ENCODE results near the gene TRIM38. TPM values are rescaled to one million over a fixed set of nuclear protein-coding genes. Genes with fewer than 3 reads are reported as not detected.

Gene TRIM38
- total and polyA plus RNA-seq, 2 of the 13 experiments (the other 11 are each of a cell fraction or from before 2014, with no cell fraction given): 2.5 to 3.1 TPM

GRCh38 chr6:25930532-25931410 is 31.8 kb upstream of the TRIM38 start, which contains the start of gene SLC17A2 (continued):
- TF ChIP-seq ZBTB37 (CRISPR knock-in tag; IDR thresholded peaks at IDR 0.05): no peak
- TF ChIP-seq ZFP36L2 (CRISPR knock-in tag; IDR thresholded peaks at IDR 0.05): no peak
- TF ChIP-seq ZNF318 (CRISPR knock-in tag; IDR thresholded peaks at IDR 0.05): no peak
- no peak for TF ChIP-seq ZBTB46 (CRISPR knock-in tag; IDR thresholded peaks at IDR 0.05; ENCODE audit: borderline replicate concordance)
- TF ChIP-seq PRPF4 (IDR thresholded peaks at IDR 0.05; ENCODE audit: low read depth, low read length, poor library complexity, severe bottlenecking): no peak
- no peak for TF ChIP-seq ZNF333 (CRISPR knock-in tag; IDR thresholded peaks at IDR 0.05; ENCODE audit: borderline replicate concordance)
- no peak; the same call in 1 of the 2 replicates for TF ChIP-seq RERE (CRISPR knock-in tag; IDR thresholded peaks at IDR 0.05; ENCODE audit: low read depth)
- no peak; the same call in 1 of the 2 replicates for TF ChIP-seq KDM6A (CRISPR knock-in tag; IDR thresholded peaks at IDR 0.05; ENCODE audit: low read depth)
